H9 (cell line): ENCODE measurements around the gene STYXL2. TPM values are rescaled to one million over a fixed set of nuclear protein-coding genes. Genes with fewer than 3 reads are reported as not detected.

Experiments used
- DNase-seq: peaks from one replicate; pipeline ENCODE4 v3.0.0-alpha.2; 2017
- H2AFZ ChIP-seq: one replicate; pipeline ENCODE4 v1.6.1; 2013; ENCODE audit warnings: mild to moderate bottlenecking, low read length, control low read depth, moderate library complexity
- H2AK5ac ChIP-seq: 2 replicates; pipeline ENCODE4 v1.6.1; 2013; ENCODE audit warnings: low read length, control low read depth, mixed read lengths; ENCODE audit not compliant: insufficient read length
- H2BK120ac ChIP-seq: one replicate; pipeline ENCODE4 v1.6.1; 2013; ENCODE audit warnings: low read depth, mild to moderate bottlenecking, low read length, control low read depth, inconsistent platforms; ENCODE audit not compliant: poor library complexity, severe bottlenecking
- H2BK12ac ChIP-seq: 2 replicates; pipeline ENCODE4 v1.6.1; 2013; ENCODE audit warnings: low read length, control low read depth, mixed read lengths, low read depth; ENCODE audit not compliant: insufficient read length
- H2BK15ac ChIP-seq: 2 replicates; pipeline ENCODE4 v1.6.1; 2013; ENCODE audit warnings: low read depth, low read length, control low read depth
- H2BK20ac ChIP-seq: one replicate; pipeline ENCODE4 v1.6.1; 2013; ENCODE audit warnings: low read depth, mild to moderate bottlenecking, low read length, control low read depth, inconsistent platforms; ENCODE audit not compliant: poor library complexity, severe bottlenecking
- H2BK5ac ChIP-seq: 2 replicates; pipeline ENCODE4 v1.6.1; 2013; ENCODE audit warnings: low read length, control low read depth, mixed read lengths; ENCODE audit not compliant: insufficient read length
- H3K14ac ChIP-seq: 2 replicates; pipeline ENCODE4 v1.6.1; 2013; ENCODE audit warnings: low read length, control low read depth; ENCODE audit not compliant: insufficient read depth
- H3K18ac ChIP-seq: 2 replicates; pipeline ENCODE4 v1.6.1; 2013; ENCODE audit warnings: low read depth, mild to moderate bottlenecking, mixed read lengths, low read length, control low read depth; ENCODE audit not compliant: insufficient read length
- H3K23ac ChIP-seq: 2 replicates; pipeline ENCODE4 v1.6.1; 2013; ENCODE audit warnings: low read length, control low read depth, mixed read lengths, low read depth; ENCODE audit not compliant: insufficient read length
- H3K23me2 ChIP-seq: 2 replicates; pipeline ENCODE4 v1.6.1; 2013; ENCODE audit warnings: low read depth, mild to moderate bottlenecking, mixed read lengths, low read length, control low read depth; ENCODE audit not compliant: insufficient read length, poor library complexity, severe bottlenecking
- H3K27ac ChIP-seq: 2 replicates; pipeline ENCODE4 v1.5.1; 2013; ENCODE audit warnings: low read length, control low read depth, mixed read lengths, low read depth; ENCODE audit not compliant: insufficient read length
- H3K27me3 ChIP-seq: 2 replicates; pipeline ENCODE4 v1.6.1; 2013; ENCODE audit warnings: low read length, control low read depth, inconsistent platforms; ENCODE audit not compliant: insufficient read depth
- H3K4ac ChIP-seq: 2 replicates; pipeline ENCODE4 v1.6.1; 2013; ENCODE audit warnings: low read depth, mild to moderate bottlenecking, control low read depth, inconsistent platforms, low read length, moderate library complexity
- H3K4me1 ChIP-seq: 2 replicates; pipeline ENCODE4 v1.6.1; 2013; ENCODE audit warnings: low read length, control low read depth, inconsistent platforms; ENCODE audit not compliant: insufficient read depth
- H3K4me2 ChIP-seq: 2 replicates; pipeline ENCODE4 v1.6.1; 2013; ENCODE audit warnings: low read length, control low read depth, mixed read lengths; ENCODE audit not compliant: insufficient read length, insufficient read depth
- H3K56ac ChIP-seq: 2 replicates; pipeline ENCODE4 v1.6.1; 2013; ENCODE audit warnings: low read depth, mild to moderate bottlenecking, mixed read lengths, low read length, control low read depth; ENCODE audit not compliant: insufficient read length
- H3K79me1 ChIP-seq: 2 replicates; pipeline ENCODE4 v1.6.1; 2013; ENCODE audit warnings: low read depth, mild to moderate bottlenecking, moderate library complexity, low read length, control low read depth, inconsistent platforms; ENCODE audit not compliant: insufficient read depth, poor library complexity, severe bottlenecking
- H3K79me2 ChIP-seq: 2 replicates; pipeline ENCODE4 v1.6.1; 2013; ENCODE audit warnings: low read length, control low read depth, inconsistent platforms; ENCODE audit not compliant: insufficient read depth
- H3K9ac ChIP-seq: 2 replicates; pipeline ENCODE4 v1.6.1; 2013; ENCODE audit warnings: low read length, control low read depth, mixed read lengths; ENCODE audit not compliant: insufficient read length; ENCODE audit errors: extremely low read depth
- H3K9me3 ChIP-seq: one replicate; pipeline ENCODE4 v1.6.1; 2013; ENCODE audit warnings: low read depth, low read length, inconsistent platforms; ENCODE audit not compliant: control insufficient read depth
- H3T11ph ChIP-seq: one replicate; pipeline ENCODE4 v1.6.1; 2013; ENCODE audit warnings: mild to moderate bottlenecking, low read length, control low read depth, inconsistent platforms
- H4K20me1 ChIP-seq: one replicate; pipeline ENCODE4 v1.6.1; 2013; ENCODE audit not compliant: control insufficient read depth, insufficient read length, insufficient read depth
- H4K5ac ChIP-seq: 2 replicates; pipeline ENCODE4 v1.6.1; 2013; ENCODE audit warnings: low read depth, mild to moderate bottlenecking, mixed read lengths, low read length, control low read depth; ENCODE audit not compliant: insufficient read length
- H4K8ac ChIP-seq: replicated peaks from 2 replicates; pipeline ENCODE4 v1.6.1; 2013; ENCODE audit warnings: low read length, control low read depth, mixed read lengths, low read depth; ENCODE audit not compliant: insufficient read length
- H4K91ac ChIP-seq: 2 replicates; pipeline ENCODE4 v1.6.1; 2013; ENCODE audit warnings: low read depth, mild to moderate bottlenecking, moderate library complexity, mixed read lengths, low read length, control low read depth; ENCODE audit not compliant: insufficient read length
- H3K27ac Mint-ChIP-seq, 3 experiments: 2 replicates in 2 of 3; 3 replicates in 1 of 3; pipeline ENCODE4 v1.8.0; 2020 to 2021; ENCODE audit warnings: mixed read lengths in 3 of 3, mild to moderate bottlenecking in 1 of 3, moderate library complexity in 1 of 3
- H3K27me3 Mint-ChIP-seq: 2 replicates; pipeline ENCODE4 v1.8.0; 2021; ENCODE audit warnings: low read depth, mild to moderate bottlenecking, moderate library complexity, mixed read lengths
- H3K36me3 Mint-ChIP-seq, 3 experiments: 2 replicates in 2 of 3; 3 replicates in 1 of 3; pipeline ENCODE4 v1.8.0; 2020 to 2021; ENCODE audit warnings: low read depth in 3 of 3, mixed read lengths in 3 of 3; ENCODE audit not compliant: insufficient read depth in 1 of 3
- H3K4me1 Mint-ChIP-seq, 2 experiments: 2 replicates each; pipeline ENCODE4 v1.8.0; 2020; ENCODE audit warnings: mixed read lengths in 2 of 2
- H3K4me3 Mint-ChIP-seq, 2 experiments: 2 replicates in 1 of 2; 3 replicates in 1 of 2; pipeline ENCODE4 v1.8.0; 2020 to 2021; ENCODE audit warnings: mild to moderate bottlenecking in 2 of 2, mixed read lengths in 2 of 2, moderate library complexity in 1 of 2
- H3K9me3 Mint-ChIP-seq, 2 experiments: 2 replicates in 1 of 2; 3 replicates in 1 of 2; pipeline ENCODE4 v1.8.0; 2020; ENCODE audit warnings: mild to moderate bottlenecking in 2 of 2, mixed read lengths in 2 of 2, moderate library complexity in 1 of 2
- CTCF ChIP-seq: fragments of 200-600 bp; sonication (generic); conservative IDR thresholded peaks from 3 replicates; pipeline ENCODE4 v1.8.0; 2021; ENCODE audit warnings: antibody characterized with exemption, mild to moderate bottlenecking
- WGBS: extraction: QIAGEN DNeasy Blood & Tissue Kit; methylation state at CpG from one replicate; pipeline ENCODE4 v1.1.7; 2013; ENCODE audit warnings: missing lambda C conversion rate, low lambda C conversion rate, mixed read lengths; ENCODE audit not compliant: insufficient read length; ENCODE audit errors: extremely low coverage; 5-methylcytosine and 5-hydroxymethylcytosine counted together
- total RNA-seq: library from RNA; stranded (reverse); gene quantifications from 2 replicates; pipeline ENCODE4 v1.2.1, GENCODE V29; 2021

STYXL2 gene
- total RNA-seq, 1 experiment from 2014 or later = 0.09 TPM

- no CpG with 5 or more reads among the region's 3 CpGs for WGBS
- no peaks in the 10 kb centered on the region for H3K9me3 ChIP-seq
- no peak overlapping the region for H4K8ac ChIP-seq
- no peak overlapping the region for H3K14ac ChIP-seq
- no peak overlapping the region for H3K56ac ChIP-seq
- no peaks in the 10 kb centered on the region for H3K79me2 ChIP-seq
- no peaks in the 10 kb centered on the region for H3K23me2 ChIP-seq
- no peak overlapping the region for H3K4me2 ChIP-seq
- H3K18ac ChIP-seq = no peak overlapping the region
- no peaks in the 10 kb centered on the region; a peak in 1 of 5 replicates for H3K9me3 Mint-ChIP-seq
- no peak overlapping the region for H2BK12ac ChIP-seq
- no peak overlapping the region for H3T11ph ChIP-seq
- no peaks in the 10 kb centered on the region for H3K79me1 ChIP-seq
- no peak overlapping the region for H2AK5ac ChIP-seq
- H3K9ac ChIP-seq = no peak overlapping the region
- no peak overlapping the region for H3K4me3 Mint-ChIP-seq
- H4K20me1 ChIP-seq = no peaks in the 10 kb centered on the region
- no peak for TF ChIP-seq CTCF
- no peak overlapping the region for H3K23ac ChIP-seq
- H2BK15ac ChIP-seq = no peak overlapping the region
- H4K91ac ChIP-seq = no peak overlapping the region
- no peak overlapping the region for H2BK120ac ChIP-seq
- no peaks in the 10 kb centered on the region for H3K4me1 ChIP-seq
- peaks cover 11% of the 10 kb centered on the region for H3K27me3 Mint-ChIP-seq
- H2BK20ac ChIP-seq = no peak overlapping the region
- no peak overlapping the region for H2AFZ ChIP-seq
- DNase-seq = no peak
- H3K27me3 ChIP-seq = no peaks in the 10 kb centered on the region
- H3K27ac ChIP-seq = no peak overlapping the region
- no peaks in the 10 kb centered on the region for H3K36me3 Mint-ChIP-seq
- H4K5ac ChIP-seq = no peak overlapping the region
- H3K27ac Mint-ChIP-seq = no peak overlapping the region
- H3K4me1 Mint-ChIP-seq = peaks cover 4 to 16% of the 10 kb centered on the region in 2 experiments
- H3K4ac ChIP-seq = no peak overlapping the region
- no peak overlapping the region for H2BK5ac ChIP-seq
Measured at GRCh38 chr1:167083871-167084270, 10.0 kb upstream of the STYXL2 start.
